GM18499 (cell line): ENCODE results near the gene CFAP61.

Source experiments
- ATAC-seq: cut with Tn5 transposase; IDR thresholded peaks from one replicate; pipeline ENCODE4 v1.9.1; 2021; ENCODE audit warnings: moderate number of reproducible peaks; ENCODE audit not compliant: insufficient read depth, unreplicated experiment

Gene CFAP61

DNA sequence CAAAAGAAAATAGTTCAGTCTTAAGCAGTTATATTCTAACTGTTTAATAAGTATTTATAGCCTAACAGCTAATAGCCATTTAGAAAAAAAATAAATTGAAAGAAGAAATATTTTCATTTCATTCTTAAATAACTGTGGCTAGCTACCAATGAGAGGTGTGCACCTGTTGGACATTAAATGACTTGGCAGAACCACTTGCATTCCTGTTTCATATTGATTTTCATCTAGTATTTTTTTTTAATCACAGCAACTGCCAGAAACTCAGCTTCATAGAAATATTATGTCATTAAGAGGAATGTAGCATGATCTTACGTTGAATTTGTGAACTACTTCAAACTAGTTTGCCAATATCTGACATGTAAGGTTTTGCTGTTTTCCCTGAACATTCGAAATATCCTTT is 25.0 kb upstream of the CFAP61 start:
- ATAC-seq: no peak

DNA sequence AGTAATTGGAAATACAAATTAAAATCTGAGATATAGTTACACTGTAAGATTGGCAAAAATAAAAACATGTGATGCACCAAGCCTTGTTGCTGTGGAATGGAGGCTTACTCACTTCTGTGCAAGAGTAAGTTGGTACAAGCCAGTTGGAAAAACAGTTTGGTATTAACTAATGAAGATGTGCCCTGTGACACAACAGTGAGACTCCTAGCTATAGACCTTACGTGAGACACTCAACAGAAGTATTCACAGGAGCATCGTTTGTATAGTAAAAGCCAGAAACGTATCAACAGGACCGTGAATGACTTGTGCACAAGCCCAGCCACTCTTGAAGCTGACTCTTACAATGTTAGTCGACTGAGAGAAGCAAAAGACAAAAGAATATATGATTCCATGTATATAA is 20.5 kb upstream of the CFAP61 start:
- no peak for ATAC-seq

DNA sequence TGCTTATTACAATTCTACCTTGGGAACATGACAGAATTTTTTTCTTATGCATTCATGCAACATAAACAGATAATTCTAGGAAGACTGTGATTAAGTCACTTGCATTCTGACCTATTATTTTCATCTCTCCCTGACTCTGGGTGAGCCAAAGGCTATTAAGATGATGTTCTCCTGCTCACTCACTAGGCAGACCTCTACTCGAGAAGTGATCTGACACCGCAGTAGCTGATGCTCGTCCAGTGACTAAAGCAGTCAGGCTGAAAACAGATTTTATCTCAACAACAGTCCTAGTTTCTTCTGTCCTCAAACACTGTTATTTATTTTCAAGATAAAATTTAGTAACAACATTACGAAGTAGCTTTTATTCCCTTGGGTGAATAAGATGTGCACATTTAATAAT is 17.8 kb upstream of the CFAP61 start:
- no peak for ATAC-seq

- no peak for ATAC-seq
Measured at GRCh38 chr20:20036756-20037155, 15.6 kb upstream of the CFAP61 start.

GRCh38 chr20:20037960-20038359 is 14.4 kb upstream of the CFAP61 start:
- no peak for ATAC-seq

DNA sequence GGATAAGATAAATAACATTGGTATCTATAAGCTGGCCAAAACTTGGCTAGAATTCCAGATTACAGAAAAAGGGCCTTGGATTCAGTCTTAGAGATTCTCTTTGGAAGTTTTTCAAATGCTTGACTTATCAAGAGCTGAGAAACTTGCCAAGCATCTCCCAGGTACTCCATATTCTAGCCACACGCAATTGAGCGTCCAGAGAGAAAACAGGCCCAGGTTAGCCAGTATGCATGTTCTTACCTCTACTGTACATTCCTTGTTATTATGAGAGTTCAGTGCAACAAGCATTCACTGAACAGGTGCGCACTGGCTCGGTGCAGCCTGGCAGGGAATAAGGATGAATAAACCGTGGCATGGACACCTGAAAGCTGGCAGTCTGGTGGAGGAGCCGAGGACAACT is 13.7 kb upstream of the CFAP61 start:
- ATAC-seq: no peak

DNA sequence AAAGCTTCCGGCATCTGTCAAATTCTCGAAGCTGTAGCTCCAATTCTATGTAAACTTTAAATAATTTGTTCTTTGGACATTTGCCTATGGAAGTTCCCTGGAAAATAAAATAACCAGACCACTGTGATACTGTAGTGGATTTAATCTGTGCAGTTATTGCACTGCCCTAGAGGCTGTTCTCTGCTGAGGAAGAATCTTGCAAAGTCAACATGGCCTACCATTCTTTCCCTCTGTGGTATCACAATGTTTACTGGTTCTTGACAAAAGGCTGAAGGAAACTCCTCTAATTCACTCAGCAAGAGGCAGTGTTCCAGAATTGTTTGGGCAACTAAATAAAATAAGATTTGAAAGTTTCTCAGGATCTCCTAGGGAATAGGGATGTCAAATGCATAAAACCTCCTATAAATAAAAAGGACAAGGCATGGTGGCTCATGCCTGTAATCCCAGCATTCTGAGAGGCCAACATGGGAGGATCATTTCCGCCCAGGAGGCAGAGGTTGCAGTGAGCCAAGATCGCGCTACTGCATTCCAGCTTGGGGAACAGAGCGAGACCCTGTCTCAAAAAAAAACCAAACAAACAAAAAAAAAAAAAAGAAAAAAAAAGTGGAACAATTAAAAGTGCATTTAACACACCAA is 12.5 kb upstream of the CFAP61 start:
- ATAC-seq: no peak

DNA sequence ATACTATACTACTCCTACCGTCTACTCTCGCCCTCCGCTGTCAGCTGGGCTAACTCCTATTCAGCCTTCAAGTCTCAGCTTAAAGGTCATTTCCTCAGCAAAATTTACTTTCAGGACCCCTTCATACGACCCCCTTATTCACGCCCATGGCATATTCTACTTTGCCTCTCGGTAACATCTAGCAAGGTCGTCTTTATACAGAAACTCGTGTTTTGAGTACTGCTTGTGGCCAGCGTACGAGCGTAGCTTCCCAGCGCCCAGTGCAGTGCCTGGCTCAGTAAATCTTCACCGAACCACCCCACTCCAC is 612 bp upstream of the CFAP61 start:
- peak; percentile 11 for ATAC-seq

DNA sequence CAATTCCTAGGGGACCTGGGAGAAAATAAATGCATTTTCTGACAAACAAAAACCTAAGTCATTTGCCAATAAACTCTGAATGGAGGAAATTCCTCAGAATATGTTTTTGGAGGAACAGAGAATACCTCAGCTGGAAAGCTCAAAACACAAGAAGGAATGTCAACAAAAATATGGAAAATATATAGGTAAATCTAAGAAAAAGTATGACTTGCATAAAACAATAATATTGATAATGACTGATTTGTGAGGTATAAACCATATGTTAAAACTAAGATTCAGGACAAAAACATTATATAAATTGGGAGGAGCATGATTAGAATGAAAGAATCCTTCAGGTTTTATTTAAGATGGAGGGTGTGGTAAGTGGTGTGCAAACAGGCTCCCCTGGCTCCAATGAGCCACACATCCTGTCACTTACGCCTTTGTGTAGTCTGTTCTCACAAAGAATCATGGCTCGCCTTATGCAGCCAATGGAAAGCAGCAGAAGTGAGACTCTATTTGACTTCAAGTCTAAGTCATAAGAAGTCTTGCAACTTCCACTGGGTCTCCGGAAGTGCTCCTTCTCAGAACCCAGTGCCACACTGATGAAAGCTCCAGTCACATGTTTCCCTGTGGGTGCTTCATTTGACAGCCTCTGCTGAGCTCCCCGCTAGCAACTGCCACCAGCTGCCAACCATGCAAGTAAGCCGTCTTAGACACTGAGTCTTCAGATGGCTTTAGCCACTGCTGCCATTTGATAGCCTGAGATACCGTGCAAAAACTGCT is 8.1 kb downstream of the CFAP61 start:
- no peak for ATAC-seq

DNA sequence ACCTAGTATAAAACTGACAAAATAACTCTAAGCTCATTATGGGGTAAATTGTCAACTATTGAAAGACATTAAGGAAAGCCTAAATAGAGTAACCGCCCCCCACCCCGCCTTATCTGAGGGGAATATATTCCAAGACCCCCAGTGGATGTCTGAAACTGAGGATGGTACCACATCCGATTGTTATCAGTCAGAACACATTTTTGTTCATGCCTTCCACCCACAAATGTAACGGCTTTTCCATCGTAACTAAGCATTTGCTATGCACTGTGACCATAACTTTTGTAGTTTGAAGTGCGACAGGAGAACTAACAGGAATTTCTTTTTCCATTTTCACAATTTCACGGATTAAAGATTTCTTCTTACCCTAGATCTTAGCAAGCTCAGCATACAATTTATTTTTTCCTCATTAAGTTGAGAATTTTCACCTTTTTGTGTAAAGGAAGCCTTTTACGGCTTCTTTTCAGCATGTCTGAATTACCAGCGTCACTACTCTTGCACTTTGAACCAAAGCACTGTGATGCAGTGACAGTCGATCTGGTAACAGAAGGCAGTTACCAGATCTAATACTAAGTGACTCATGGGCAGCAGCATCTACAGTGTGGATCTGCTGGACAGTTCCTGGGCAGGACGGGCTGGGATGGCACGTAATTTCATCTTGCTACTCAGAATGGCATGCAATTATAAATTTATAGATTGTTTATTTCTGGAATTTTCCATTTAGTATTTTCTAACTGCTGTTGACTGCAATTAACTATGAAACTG is 11.8 kb downstream of the CFAP61 start:
- no peak for ATAC-seq

GRCh38 chr20:20065361-20065760 is 13.0 kb downstream of the CFAP61 start:
- no peak for ATAC-seq

DNA sequence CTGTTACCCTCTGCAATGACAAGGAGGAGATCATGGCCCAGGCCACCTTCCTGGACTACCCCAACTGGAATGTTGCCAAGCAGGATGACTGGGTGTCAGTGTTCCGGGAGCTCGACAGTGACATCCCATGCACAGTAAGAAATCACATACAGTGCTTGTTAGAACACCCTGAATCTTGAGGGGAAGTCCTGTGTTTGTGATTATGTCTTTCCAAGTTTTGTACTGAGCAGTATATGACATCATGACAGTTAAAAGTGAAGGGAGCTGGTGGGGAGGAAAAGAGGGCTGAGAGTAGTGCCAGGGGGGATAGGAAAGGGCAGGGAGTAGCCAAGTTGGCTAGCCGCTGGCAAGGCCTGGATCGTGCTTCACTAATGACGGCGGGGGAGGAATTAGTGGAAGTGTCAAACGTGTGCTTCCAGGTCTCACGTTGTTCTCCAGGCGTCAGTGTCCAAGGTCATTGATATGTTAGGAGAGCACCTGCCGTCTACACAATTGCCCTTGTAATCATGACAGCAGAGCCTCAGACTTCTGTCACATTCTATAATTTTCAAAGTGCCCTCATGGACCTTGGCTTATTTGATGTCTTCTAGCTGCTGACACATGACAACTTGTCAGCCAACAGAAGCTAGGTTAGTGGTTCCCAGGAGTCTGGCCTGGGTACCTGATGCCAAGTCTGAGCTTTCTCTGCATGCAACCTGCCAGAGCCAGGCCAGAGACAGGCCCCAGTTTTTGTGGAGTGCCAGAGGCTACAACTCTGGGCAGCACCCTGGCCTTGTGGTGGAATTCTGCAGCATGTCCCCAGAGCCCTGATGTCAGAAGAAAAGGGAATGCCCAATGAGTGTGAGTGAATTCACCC is 18.8 kb downstream of the CFAP61 start:
- ATAC-seq: no peak

DNA sequence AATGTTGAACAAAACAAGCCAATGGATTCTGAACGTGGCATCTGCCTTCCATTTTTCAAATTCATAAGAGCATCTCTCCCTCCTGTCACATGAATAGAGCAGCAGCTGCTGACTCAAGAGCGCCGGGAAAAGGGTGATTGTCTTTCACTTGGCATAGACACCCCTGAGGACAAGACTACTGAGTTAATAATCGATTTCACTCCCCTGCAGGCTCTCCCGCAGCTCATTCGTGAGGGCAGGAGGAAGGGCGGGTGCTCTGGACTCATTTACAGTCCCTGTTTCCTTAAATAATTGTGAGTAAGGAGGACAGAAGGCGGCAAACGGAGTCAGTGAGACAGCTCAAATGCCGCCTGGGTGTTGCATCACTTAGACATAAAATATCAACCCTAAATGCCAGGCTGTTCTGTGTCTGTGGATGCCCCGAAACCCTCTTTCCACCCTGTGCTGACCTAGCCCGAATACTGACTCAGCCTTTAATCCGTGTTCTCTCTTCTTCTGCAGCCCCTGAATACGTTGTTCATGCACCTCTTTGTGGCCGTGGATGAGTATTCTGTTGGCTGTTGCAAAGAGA is 21.6 kb downstream of the CFAP61 start:
- no peak for ATAC-seq

- no peak for ATAC-seq
Measured at GRCh38 chr20:20075032-20075431, 22.7 kb downstream of the CFAP61 start.

DNA sequence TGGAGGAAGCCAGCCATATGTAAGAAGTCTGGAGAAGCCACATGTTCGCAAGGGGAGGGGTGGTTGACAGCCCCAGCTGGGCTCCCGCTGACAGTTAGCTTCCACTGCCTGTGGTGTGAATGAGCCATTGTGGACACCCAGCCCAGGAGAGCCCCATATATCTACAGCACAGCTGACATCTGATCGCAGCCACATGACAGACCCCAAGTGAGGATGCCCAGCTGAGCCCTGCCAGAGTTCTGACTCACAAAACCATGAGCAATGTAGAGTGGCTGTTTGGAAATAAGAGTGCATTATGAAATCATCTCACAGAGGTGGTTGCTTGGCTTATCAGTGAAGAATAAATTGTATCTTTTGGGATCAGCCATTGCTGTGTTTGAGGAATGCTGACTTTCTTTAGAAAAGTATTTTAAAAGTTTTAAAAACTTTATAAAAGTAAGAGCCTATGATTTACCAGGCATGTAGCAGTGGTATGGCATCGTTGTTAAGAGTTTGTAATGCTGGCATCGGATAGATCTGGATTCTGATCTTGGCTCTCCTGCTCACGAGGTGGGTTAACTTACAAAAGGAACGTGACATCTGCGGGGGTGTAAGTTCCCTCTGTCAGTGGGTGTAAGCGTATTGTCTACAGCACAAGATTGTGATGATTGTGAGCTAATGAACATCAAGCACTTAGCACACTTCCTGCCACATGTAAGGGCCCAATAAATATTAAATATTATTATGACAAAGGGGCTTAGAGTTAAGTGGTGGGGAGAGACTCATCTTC is 24.1 kb downstream of the CFAP61 start:
- ATAC-seq: no peak

DNA sequence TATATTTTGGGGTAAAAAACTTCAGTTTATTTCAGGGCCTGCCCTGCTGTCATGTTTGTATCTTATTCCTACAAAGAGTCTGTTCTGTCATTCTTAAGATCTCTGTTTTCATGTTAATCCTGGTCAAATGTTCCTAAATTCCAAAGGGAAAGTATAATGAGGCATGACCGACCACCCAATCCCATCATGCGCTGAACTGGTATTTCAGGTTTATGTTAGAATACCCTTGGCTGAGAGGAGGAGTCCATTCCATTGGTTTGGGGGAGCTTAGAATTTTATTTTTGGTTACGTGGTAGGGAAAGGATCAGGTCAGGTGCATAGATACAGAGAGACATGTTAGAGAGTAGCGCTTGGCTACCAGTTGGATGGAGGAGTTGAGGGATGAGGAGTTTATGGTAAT is 25.7 kb downstream of the CFAP61 start:
- no peak for ATAC-seq

DNA sequence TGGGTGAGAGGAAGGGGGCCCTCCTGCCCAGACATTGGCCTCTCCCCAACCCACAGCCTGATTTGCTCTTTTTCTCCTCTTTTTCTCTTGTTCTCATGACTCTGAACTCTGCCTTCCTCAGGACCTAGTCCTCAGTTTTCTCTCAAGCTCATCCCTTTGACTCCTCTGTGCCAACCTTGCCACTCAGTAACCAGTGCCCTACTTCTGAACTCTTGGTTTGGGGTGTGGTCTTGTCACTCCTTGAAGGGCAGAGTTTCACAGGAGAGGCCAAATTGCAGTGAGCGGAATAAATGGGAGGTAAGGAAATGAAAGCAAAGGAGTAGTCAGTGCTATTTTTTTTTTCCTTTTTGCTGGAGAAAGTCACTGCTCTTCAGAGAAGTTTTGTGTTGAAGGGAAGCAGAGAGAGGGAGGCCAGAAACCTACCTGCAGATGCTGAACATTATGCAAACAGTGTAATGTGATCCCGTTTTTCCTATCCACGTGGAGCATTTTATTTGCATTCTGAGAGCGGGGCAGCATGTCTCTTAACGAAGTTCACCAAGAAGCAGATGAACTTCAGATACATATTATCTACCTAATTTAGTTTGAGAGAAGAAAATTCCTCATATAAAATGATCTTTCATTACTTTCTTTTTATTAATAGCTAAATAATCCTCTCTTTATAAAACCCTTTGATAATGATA is 26.9 kb downstream of the CFAP61 start:
- ATAC-seq: no peak

- ATAC-seq: no peak
Measured at GRCh38 chr20:20083807-20084206, 31.5 kb downstream of the CFAP61 start.

- ATAC-seq: no peak
Measured at GRCh38 chr20:20084296-20084752, 32.0 kb downstream of the CFAP61 start.
